Activated CD8-positive, alpha-beta T cell treated with anti-CD3 and anti-CD28 coated beads for 36 hours (primary cell): Measurements from ENCODE around the gene MGAT4A. TPM values are rescaled to one million over a fixed set of nuclear protein-coding genes. Genes with fewer than 3 reads are reported as not detected.

Experiments used
- ATAC-seq: fragments of 200-7000 bp; cut with Tn5 transposase; one replicate; pipeline ENCODE4 v1.10.0; 2021; ENCODE audit warnings: mild to moderate bottlenecking, moderate library complexity
- CTCF ChIA-PET: fragments of 350-600 bp; sonication (Branson Sonifier 250); formaldehyde crosslinking; loops from one replicate; lab custom pipeline; 2021; ENCODE audit warnings: antibody characterized with exemption; lab: Charles Lee
- POLR2A ChIA-PET: fragments of 350-600 bp; sonication (Branson Sonifier 250); formaldehyde crosslinking; loops from one replicate; lab custom pipeline; 2021; ENCODE audit warnings: antibody characterized with exemption; lab: Charles Lee
- DNase-seq: peaks from one replicate; pipeline ENCODE4 v3.0.0-alpha.2; 2020
- H3K27ac Mint-ChIP-seq: one replicate; pipeline ENCODE4 v1.8.0; 2021; ENCODE audit warnings: mild to moderate bottlenecking, mixed read lengths
- H3K27me3 Mint-ChIP-seq: one replicate; pipeline ENCODE4 v1.8.0; 2021; ENCODE audit warnings: mixed read lengths
- H3K36me3 Mint-ChIP-seq: one replicate; pipeline ENCODE4 v1.8.0; 2021; ENCODE audit warnings: low read depth, mixed read lengths
- H3K4me1 Mint-ChIP-seq: one replicate; pipeline ENCODE4 v1.8.0; 2021; ENCODE audit warnings: low read depth, mixed read lengths
- H3K4me3 Mint-ChIP-seq: one replicate; pipeline ENCODE4 v1.8.0; 2021; ENCODE audit warnings: mild to moderate bottlenecking, moderate library complexity, mixed read lengths
- H3K9me3 Mint-ChIP-seq: one replicate; pipeline ENCODE4 v1.8.0; 2021; ENCODE audit warnings: mixed read lengths
- intact Hi-C: fragments of 100-400 bp; cut with micrococcal nuclease; formaldehyde crosslinking; loops from one replicate; pipeline ENCODE4 v1.10.0; 2022
- total RNA-seq, 2 experiments: library from RNA; stranded (reverse); gene quantifications; one replicate each; pipeline ENCODE4 v1.2.3, GENCODE V29; 2021
- TF ChIP-seq, protein P1 (sequence below): fragments of 200-600 bp; IDR thresholded peaks from one replicate; pipeline ENCODE4 v1.8.0; 2022; ENCODE audit warnings: antibody characterized with exemption, mild to moderate bottlenecking

Gene MGAT4A
- total RNA-seq, 2 experiments from 2014 or later: 57.6 to 59.0 TPM

DNA sequence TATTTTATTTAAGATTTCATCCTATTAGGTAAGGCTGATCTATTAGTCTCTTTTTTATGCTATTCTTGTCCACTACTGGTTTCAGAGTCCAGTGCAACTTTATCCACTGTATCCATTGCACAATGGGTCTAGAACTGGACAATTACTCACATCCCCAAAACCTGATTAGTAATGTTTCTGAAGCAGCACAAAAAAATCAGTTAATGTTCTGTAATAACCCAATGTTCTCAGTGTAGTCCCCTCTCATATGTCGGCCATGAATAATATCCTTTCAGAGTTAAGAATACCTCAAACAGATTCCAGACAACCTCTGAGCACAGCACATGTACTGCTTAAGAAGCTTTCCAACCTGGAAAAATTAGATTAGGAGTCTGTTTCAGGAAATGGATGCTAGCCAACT, 29.7 kb downstream of the MGAT4A start:
- TF ChIP-seq, protein P1, sequence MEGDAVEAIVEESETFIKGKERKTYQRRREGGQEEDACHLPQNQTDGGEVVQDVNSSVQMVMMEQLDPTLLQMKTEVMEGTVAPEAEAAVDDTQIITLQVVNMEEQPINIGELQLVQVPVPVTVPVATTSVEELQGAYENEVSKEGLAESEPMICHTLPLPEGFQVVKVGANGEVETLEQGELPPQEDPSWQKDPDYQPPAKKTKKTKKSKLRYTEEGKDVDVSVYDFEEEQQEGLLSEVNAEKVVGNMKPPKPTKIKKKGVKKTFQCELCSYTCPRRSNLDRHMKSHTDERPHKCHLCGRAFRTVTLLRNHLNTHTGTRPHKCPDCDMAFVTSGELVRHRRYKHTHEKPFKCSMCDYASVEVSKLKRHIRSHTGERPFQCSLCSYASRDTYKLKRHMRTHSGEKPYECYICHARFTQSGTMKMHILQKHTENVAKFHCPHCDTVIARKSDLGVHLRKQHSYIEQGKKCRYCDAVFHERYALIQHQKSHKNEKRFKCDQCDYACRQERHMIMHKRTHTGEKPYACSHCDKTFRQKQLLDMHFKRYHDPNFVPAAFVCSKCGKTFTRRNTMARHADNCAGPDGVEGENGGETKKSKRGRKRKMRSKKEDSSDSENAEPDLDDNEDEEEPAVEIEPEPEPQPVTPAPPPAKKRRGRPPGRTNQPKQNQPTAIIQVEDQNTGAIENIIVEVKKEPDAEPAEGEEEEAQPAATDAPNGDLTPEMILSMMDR: no peak
- ChIA-PET CTCF (interaction anchor here (0.8 to 1.8 kb wide), 5 partner anchors 9 to 52 kb away, joined by 3 to 8 read pairs (median 3); no protein-coding TSS in a partner anchor), POLR2A (interaction anchor here (0.7 to 1.5 kb wide), 3 partner anchors 10 to 682 kb away, joined by 3 to 5 read pairs (median 3); no protein-coding TSS in a partner anchor)
- Mint-ChIP-seq H3K27ac (peak overlapping the region; percentile 47), H3K4me1 (peaks cover 74% of the 10 kb centered on the region), H3K36me3 (peaks cover 12% of the 10 kb centered on the region), H3K4me3 (no peak overlapping the region), H3K27me3 (no peaks in the 10 kb centered on the region), H3K9me3 (peaks cover 2% of the 10 kb centered on the region)
- intact Hi-C loops: no loop called here
- ATAC-seq (no peak), DNase-seq (no peak)

DNA sequence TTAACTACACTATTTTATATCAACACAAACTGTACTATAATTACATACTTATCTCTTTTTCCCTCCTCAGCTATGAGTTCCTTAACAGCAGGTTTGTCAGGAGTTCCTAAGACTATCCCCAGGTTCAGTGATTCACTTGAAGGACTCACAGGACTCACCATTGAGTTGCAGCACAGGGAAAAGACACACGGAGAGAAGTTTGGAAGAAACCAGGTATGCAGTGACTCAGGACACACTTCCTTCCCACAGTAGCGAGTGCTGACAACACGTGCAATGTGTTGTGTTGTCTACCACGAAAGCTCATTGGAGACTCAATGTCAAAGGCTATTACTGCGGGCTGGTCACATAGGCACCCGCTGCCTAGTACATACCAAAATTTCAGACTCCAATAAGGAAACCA, 32.0 kb downstream of the MGAT4A start:
- TF ChIP-seq, protein P1: no peak
- ChIA-PET CTCF (interaction anchor here (1.1 to 1.5 kb wide), 4 partner anchors 13 to 25 kb away, joined by 3 to 5 read pairs (median 3); no protein-coding TSS in a partner anchor), POLR2A (interaction anchor here (0.6 to 1.8 kb wide), 7 partner anchors 9 to 219 kb away, joined by 3 to 6 read pairs (median 3); no protein-coding TSS in a partner anchor)
- Mint-ChIP-seq H3K27me3 (no peaks in the 10 kb centered on the region), H3K4me3 (no peak overlapping the region), H3K36me3 (peaks cover 21% of the 10 kb centered on the region), H3K9me3 (peaks cover 2% of the 10 kb centered on the region), H3K4me1 (peaks cover 79% of the 10 kb centered on the region), H3K27ac (peak overlapping the region; percentile 27)
- ATAC-seq: no peak
- no peak for DNase-seq
- intact Hi-C loops: no loop called here

DNA sequence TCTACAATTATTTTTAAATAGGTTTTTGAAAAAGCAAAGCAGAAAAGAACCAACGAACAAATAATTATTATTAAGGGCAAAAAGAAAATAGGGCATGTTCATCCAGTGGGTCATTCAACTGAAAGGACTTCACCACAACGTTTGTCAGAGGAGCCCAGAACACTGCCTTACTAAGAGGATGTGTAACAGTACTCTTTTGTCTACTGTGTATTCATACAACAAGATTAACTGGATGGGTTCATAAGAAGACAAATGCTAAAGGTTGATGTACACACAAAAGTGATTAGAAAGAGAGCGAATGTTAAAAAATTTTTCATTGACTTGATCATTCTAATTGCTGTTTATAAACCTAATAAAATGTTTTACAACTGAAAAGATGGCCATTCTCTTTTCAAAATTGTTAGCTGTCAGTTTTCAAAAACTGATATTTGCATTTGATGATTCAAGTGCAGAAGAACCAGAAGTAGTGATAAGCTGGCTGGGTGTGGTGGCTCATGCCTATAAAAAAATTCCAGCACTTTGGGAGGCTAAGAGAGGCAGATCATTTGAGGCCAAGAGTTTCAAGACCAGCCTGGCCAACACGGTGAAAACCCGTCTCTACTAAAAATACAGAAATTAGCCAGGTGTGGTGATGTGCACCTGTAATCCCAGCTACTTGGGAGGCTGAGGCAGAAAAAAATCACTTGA, 33.1 kb downstream of the MGAT4A start:
- ChIA-PET POLR2A (interaction anchor here (1.8 kb wide), 1 partner anchor 10 kb away, joined by 6 read pairs; no protein-coding TSS in a partner anchor), CTCF (interaction anchor here (1.3 kb wide), 1 partner anchor 26 kb away, joined by 3 read pairs; no protein-coding TSS in a partner anchor)
- Mint-ChIP-seq H3K9me3 (peaks cover 2% of the 10 kb centered on the region), H3K4me3 (no peak overlapping the region), H3K4me1 (peaks cover 78% of the 10 kb centered on the region), H3K36me3 (peaks cover 25% of the 10 kb centered on the region), H3K27ac (no peak overlapping the region), H3K27me3 (no peaks in the 10 kb centered on the region)
- TF ChIP-seq, protein P1: no peak
- no peak for ATAC-seq
- intact Hi-C loops: no loop called here
- no peak for DNase-seq

DNA sequence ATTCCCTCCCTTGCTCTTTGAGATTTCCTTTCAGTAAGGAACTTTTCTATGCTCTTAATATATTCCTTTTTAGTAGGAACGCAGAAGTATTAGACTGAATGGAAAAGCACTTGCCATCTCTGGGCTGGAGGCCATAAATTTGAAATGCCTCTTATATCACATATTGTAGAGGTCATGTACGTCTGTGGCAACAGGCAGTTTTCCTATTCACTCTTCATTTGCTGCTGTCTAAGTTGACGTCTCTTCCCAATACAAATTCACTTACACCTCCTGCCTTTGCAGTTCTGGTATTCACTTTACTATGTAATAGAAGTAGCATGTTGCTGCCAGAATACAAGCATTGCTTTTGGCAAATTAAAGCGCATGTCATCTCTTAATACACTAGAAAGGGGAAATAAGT, 34.7 kb downstream of the MGAT4A start:
- Mint-ChIP-seq H3K27me3 (no peaks in the 10 kb centered on the region), H3K4me3 (no peak overlapping the region), H3K9me3 (peaks cover 2% of the 10 kb centered on the region), H3K27ac (peak overlapping the region; percentile 70), H3K36me3 (peaks cover 25% of the 10 kb centered on the region), H3K4me1 (peaks cover 70% of the 10 kb centered on the region)
- TF ChIP-seq, protein P1: no peak
- DNase-seq (no peak), ATAC-seq (no peak)
- POLR2A ChIA-PET: no interaction called here
- CTCF ChIA-PET: no interaction called here
- intact Hi-C loops: no loop called here

DNA sequence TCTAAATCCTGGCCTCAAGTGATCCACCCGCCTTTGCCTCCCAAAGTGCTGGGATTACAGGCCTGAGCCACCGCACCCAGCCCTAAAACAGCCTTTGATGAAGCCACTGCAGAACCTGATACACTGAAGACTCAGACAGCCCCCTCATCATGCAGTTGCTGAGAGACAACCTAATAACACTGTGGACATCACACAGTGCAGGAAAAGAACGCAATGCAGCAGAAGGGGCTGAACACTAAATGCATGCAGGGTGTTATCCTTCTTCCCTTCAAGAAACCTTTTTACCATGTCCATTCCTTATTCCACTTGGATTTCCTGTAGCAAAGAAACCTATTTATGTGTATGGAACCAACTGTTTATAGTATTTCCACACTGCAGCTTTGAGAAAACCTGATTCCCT, 35.7 kb downstream of the MGAT4A start:
- TF ChIP-seq, protein P1: no peak

More for the DNA sequence above, 35.7 kb downstream of the MGAT4A start:
- Mint-ChIP-seq H3K4me1 (peaks cover 76% of the 10 kb centered on the region), H3K36me3 (peaks cover 26% of the 10 kb centered on the region), H3K9me3 (peaks cover 2% of the 10 kb centered on the region), H3K27ac (peak overlapping the region; percentile 95), H3K4me3 (no peak overlapping the region), H3K27me3 (no peaks in the 10 kb centered on the region)
- ATAC-seq: no peak
- DNase-seq: no peak
- POLR2A ChIA-PET: no interaction called here
- intact Hi-C loops: no loop called here
- CTCF ChIA-PET: interaction anchor here (1.2 to 1.7 kb wide), 3 partner anchors 10 to 46 kb away, joined by 4 to 6 read pairs (median 5); no protein-coding TSS in a partner anchor
